NCI-H187 (cell line): ENCODE measurements around the gene GDNF.
"Not testable (repeated sequence)": the region's sequence is repeated elsewhere in the genome, so short reads cannot be mapped to it uniquely, and the experiment has no call there.

Experiments
- DNase-seq, 2 experiments: peaks; one replicate each; lab custom pipeline; 2025; lab: John Stamatoyannopoulos, UW

Gene GDNF

DNA sequence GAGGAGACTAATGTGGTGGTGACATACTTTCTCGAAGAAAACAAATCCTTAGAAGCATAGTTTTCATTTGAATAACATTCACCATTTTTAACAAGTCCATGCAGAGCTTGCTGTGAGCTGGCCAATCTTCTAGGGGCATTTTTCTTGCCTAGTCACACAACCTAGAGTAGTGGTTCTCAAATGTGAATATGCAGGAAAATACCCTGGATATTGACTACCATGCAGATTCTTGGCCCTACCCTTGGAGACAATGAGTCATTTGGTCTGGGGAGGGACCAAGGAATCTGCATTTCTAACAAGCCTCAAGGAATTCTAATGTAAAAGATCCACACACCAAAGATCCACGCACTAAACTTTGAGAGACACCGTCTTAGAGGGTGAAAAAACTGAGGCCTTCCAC lies 23.5 kb downstream of the GDNF start:
- no peak for DNase-seq

- no peak for DNase-seq
These were observed 23.9 kb downstream of the GDNF start for GRCh38 chr5:37815913-37816312.

GRCh38 chr5:37814699-37815098 lies 25.1 kb downstream of the GDNF start:
- no peak for DNase-seq

GRCh38 chr5:37812365-37812764 lies 27.5 kb downstream of the GDNF start:
- DNase-seq = no peak

DNA sequence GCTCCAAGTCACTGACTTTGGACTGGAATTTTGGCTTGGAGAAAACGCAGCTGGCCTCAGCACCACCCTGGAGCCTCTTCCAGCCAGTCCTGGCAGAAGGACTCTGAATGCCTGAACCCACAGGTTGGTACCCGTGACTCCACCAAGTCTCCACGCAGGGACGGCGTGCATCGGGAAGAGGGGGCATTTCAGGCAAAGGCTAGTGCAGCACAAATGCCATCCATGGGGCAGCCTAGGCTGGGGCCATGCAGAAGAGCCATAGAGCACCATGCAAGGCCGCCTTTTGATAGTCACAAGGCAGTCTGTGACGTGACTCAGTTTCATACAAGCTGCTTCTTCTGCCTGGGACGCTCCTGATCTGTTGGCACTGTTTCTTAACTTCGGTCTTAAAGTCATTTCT lies 28.0 kb downstream of the GDNF start:
- DNase-seq = no peak

DNA sequence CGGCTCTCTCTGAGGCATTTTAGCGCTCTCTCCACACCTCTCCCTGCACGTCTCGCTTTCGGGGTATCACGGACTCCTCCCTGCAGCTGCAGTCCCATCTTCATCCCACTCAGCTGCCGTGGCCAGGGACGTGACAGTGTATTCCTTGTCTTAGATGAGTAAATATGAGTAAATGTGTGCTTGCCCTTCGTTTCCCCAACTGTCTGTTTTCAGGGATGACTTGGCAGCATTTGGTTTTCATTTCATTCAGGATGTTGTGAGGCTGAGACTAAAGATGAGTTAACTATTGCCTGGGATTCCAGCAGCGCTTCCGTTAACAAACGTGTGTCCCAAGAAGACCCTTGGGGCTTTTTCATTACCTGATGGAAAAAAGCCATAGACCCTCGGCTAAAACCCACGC lies 29.5 kb downstream of the GDNF start:
- DNase-seq = no peak

DNA sequence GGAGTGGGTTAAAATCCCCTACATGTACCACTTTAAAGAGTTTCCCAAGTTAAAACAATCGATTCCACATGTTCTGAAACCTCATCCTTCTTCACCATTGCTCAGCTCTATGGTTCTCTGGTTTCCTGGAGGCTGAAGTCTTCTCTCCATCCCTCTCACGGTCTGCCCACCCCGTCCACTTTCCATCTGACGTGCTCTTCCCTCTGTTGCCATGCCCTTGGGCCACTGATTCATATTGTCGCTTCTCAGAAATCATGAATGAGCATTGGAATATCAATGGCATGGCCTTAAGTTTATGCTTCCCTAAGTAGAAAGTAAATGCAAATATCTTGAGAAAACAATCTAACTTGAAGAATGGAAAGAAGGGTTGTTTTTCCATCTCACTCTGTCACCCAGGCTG lies 30.9 kb downstream of the GDNF start:
- DNase-seq = no peak

GRCh38 chr5:37807621-37808301 lies 32.1 kb downstream of the GDNF start:
- no peak for DNase-seq

DNA sequence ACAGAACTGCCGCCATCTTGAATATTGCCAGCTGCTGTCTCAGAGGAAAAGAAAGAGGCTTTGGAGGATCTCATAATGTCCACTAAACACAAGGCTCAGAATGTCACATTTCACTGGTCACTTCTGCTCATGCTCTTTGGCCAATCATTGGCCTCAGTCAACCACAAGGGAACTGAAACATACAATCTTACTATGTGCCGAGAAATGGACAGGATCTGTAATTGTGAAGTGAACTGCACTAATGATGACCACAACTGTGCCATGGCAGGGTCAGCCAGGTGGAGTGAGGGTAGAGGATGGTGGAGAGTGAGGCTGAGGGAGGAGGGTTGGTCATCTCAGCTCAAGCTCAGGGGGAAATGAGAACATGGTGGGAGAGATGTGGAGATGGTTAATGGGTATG lies 32.8 kb downstream of the GDNF start:
- DNase-seq = no peak

DNA sequence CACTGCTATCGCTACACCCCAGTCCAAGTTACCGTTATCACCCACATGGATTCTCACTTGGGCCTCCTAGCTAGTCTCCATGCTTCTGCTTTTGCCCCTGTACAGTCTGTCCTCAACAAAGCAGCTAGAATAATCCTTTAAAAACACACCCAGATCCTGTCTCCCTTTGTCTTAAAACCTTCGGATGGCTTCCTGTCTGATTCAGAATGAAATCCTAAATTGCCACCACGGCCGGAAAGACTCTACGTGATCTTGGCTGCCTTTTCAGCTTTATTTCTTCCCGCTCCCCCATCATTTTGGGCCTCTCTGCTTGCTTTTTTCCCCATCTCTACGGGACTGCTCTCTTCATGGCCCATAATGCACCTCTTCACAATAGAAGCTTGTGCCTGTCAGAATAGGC lies 33.4 kb downstream of the GDNF start:
- DNase-seq = no peak

DNA sequence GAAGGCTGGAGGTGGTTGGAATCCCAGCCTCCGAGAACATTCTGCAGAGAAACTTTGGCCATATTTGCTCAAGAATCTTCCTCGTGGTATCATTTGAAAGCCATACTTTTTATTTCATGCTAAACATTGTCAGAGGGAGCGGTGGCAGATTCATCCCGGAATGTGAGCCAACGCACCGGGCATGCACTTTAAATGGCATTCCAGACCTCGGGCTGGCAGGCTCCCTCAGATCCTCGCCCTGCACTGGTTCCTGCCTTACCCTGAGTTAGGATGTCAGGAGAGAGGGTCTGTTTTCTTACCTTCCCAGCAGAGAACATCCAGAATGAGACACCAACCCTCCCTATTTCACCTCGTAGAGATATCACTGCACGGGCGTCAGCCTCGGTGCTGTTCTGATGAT lies 33.8 kb downstream of the GDNF start:
- no peak for DNase-seq

- no peak for DNase-seq
These were observed 35.4 kb downstream of the GDNF start for GRCh38 chr5:37804401-37804800.

DNA sequence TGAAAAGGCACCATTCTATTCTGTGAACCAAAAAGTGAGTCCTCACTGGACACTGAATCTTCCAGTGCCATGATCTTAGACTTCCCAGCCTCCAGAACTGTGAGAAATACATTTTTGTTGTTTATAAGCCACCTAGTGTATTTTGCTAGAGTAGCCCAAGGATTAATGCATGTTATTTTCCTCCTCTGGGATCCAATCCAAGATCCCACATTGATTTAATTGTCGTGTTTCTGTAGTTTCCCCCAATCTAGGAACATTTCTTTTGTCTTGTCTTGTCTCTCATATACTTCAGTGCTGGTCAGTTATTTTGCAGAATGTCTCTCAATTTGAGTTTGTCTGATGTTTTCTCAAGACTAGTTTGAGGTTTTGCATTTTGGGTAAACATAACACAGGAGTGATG lies 36.4 kb downstream of the GDNF start:
- no peak for DNase-seq

DNA sequence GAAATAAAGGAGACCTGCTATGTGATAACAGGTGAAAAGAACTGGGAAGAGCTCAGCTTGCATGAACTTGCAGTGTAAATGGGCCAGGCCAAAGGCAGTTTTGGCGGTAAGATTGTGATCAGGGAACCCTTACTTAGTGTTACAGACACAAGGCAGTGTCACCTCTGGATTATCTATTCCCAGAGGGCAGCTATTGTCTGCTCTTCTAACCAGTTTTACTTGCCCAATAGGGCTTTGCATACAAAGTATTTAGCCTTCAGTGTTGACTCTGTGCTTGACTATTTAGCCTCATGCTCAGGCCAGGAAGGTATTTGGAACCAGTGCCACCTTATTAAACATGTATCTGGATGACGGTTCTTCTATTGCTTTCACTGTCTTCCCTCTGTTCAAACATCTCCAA lies 38.3 kb downstream of the GDNF start:
- DNase-seq = no peak

DNA sequence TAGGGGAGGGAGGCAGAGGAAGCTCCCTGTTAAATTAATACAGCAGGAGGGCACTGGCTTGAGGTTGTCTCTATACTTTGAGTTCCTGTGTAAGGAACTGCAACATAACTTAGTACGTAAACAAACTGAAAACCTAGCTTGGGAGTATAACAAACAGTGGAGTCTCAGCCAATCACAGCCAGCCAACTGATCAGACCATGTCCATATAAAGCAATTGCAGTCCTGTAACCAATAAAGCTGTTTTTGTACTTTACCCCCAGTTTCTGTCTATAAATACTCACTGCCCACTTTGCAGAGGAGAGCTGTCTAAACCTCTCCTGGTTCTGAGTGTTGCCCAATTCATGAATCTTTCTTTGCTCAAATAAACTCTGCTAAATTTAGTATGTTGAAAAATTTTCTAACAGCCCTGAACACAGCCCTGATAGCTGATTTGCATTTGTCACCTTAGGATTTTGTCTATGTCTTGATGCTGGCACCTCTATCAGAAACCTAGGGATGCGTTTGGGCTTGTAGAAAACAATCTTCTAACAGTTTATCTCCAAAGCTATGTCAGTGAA lies 39.9 kb downstream of the GDNF start:
- DNase-seq = no peak

DNA sequence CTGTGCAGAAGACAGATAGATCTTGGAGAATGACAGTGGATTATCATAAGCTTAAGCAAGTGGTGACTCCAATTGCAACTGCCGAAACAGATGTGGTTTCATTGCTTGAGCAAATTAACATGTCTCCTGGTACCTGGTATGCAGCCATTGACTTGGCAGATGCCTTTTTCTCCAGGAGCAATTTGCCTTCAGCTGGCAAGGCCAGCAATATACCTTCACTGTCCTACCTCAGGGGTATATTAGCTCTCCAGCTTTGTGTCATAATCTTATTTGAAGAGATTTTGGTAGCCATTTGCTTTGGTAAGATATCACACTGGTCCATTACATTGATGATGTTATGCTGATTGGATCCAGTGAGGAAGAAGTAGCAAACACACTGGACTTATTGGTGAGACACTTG lies 43.4 kb downstream of the GDNF start:
- DNase-seq = not testable (repeated sequence)

GRCh38 chr5:37795292-37795691 lies 44.5 kb downstream of the GDNF start:
- DNase-seq = not testable (repeated sequence)

DNA sequence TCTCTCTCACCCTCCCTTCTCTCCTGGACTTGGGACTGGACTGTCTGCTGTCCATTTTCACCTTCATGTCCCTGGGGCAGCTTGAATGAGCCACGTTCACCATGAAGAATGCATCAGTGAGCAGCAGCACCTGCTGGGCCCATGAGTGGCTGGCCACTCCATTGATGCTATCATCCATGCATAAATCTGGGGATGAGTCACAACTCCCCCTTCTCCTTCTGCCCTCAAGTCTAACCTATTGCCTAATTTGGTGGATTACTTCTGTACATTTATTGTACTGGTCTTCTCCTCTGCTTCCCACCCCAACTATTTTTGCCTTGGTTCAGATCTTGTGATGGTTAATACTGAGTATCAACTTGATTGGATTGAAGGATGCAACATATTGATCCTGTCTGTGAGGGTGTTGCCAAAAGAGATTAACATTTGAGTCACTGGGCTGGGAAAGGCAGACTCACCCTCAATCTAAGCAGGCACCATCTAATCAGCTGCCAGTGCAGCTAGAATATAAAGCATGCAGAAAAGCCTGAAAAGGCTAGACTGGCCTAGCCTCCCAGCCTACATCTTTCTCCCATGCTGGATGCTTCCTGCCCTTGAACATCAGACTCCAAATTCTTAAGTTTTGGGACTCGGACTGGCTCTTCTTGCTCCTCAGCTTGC lies 46.7 kb downstream of the GDNF start:
- no peak for DNase-seq

DNA sequence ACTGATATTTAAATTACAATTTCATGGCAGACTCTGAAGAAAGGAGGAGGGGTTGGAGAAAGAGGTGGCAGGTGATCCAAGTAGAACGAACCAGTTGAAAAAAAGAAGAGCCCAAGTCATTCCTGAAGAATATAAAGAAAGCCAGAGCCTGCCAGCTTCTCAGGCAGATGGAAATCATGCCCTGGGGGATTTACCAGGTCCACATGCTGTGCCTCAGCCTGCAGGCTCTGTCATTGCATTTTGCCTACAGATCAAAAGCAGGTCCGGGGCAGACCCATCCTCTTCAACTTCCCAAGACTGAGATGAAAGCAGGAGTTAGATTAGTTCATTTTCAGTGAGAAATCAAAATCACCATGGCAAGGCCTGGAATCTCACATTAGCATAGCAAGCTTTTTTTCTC lies 48.5 kb downstream of the GDNF start:
- no peak for DNase-seq

- no peak for DNase-seq
These were observed 49.9 kb downstream of the GDNF start for GRCh38 chr5:37789991-37790390.

DNA sequence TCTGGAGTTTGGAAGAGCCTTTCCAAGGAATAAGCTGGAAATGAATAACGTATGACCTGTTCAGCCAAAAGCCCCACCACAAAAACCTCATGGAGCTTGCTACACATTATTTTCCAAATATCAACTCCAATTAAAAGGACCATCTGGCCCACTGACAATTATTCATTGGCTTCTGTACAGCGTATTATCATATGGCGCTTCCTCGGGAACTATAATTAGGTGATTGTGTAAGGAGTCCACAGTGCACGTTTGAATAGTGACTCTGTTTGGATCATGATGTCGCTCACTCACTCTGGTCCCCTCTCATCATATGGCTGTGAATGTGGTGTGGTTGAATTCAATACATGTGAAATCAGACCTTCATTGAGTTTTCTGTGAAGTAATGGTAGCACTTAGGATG lies 52.1 kb downstream of the GDNF start:
- no peak for DNase-seq

- DNase-seq = no peak
These were observed 52.9 kb downstream of the GDNF start for GRCh38 chr5:37786862-37787519.

- no peak for DNase-seq
These were observed 53.4 kb downstream of the GDNF start for GRCh38 chr5:37786416-37786815.
